GM19397 (cell line): ENCODE results near the gene FASTKD1.

Experiments used
- ATAC-seq: cut with Tn5 transposase; IDR thresholded peaks from one replicate; pipeline ENCODE4 v1.9.1; 2021; ENCODE audit warnings: mild to moderate bottlenecking, moderate library complexity; ENCODE audit not compliant: unreplicated experiment

FASTKD1 gene

DNA sequence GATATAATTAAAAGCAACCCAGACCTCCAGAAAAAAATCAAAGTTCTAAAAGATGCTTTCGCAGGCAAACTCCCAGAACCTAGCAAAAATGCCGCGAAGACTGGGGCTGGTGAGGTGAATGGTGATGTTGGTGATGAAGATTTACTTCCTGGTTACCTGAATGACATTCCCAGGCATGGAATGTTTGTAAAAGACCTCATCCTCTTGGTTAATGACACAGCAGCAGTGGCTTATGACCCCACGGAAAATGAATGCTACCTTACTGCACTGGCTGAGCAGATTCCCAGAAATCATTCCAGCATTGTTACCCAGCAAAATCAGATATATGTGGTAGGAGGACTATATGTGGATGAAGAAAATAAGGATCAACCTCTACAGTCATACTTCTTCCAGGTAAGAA is 63.2 kb downstream of the FASTKD1 start:
- ATAC-seq: no peak

DNA sequence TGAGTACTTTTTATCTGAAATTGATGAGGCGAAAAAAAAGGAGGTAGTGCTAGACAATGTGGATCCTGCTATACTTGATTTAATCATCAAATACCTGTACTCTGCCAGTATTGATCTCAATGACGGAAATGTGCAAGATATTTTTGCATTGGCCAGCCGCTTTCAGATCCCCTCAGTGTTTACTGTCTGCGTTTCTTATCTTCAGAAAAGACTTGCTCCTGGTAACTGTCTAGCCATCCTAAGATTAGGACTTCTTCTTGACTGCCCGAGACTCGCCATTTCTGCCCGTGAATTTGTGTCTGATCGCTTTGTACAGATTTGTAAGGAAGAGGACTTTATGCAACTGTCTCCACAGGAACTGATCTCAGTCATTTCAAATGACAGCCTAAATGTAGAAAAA is 63.7 kb downstream of the FASTKD1 start:
- no peak for ATAC-seq

DNA sequence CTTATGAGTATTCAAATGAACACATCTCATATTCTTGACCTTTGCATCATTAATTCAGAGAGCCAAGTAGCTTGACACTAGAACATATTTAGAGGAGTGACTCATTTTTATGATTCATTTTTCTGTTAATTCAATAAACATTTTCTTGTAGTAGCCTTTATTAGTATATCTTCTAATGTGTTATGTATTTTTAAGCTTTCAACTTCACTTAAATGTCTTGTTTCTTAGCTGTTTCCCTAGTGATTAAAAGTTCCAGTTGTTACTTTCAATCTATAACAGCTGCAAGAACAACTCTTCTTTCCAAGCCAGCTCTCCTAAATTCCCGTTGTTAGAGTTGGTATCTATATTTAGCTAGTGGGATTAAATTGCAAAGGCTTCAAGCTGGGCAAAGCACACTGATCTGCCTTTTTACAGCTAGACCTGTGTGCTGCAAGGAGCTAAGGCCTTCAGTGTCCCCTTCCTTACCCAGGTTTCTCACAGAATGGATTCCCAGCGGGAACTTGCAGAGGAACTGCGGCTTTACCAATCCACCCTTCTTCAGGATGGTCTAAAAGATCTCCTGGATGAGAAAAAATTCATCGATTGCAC is 64.3 kb downstream of the FASTKD1 start, which contains the start of gene KLHL41:
Gene KLHL41, plus strand, starts transcription at position 405 of the 588 bp plus-strand sequence. Its CDS starts 77 bp downstream, at position 482.
- no peak for ATAC-seq

DNA sequence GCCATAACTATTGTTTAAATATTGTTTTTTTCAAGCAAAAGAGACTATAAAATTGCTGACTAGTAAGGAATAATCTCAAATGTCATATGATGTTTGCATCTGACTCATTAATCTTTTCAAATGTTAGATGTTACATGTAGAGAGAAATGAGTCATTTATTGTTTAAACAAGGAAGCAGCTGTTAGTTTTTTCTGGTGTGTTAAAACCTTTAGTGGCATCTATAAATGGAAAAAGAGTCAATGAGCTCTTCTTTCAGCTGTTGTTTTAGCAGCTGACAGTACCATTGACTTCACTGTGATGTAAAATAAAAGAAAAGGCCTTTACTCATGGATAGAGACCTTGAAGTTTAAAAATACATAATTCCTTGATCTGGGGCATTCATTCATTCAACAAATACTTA is 66.0 kb downstream of the FASTKD1 start:
- no peak for ATAC-seq

DNA sequence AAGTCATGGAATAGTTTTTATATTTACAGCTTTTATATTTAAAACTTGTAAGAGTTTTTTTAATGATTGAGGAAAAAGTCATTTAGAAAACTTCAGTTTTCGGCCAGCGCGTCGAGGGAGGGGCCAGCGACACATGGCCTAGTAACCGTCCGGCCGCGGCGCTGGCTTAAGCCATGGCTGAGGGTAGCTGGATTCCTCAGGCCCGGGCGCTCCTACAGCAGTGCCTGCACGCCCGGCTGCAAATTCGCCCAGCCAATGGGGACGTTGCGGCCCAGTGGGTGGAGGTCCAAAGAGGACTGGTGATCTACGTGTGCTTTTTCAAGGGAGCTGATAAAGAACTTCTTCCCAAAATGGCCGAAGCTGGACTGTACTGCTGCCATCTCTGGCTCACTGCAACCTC is 69.0 kb downstream of the FASTKD1 start:
- ATAC-seq: no peak

DNA sequence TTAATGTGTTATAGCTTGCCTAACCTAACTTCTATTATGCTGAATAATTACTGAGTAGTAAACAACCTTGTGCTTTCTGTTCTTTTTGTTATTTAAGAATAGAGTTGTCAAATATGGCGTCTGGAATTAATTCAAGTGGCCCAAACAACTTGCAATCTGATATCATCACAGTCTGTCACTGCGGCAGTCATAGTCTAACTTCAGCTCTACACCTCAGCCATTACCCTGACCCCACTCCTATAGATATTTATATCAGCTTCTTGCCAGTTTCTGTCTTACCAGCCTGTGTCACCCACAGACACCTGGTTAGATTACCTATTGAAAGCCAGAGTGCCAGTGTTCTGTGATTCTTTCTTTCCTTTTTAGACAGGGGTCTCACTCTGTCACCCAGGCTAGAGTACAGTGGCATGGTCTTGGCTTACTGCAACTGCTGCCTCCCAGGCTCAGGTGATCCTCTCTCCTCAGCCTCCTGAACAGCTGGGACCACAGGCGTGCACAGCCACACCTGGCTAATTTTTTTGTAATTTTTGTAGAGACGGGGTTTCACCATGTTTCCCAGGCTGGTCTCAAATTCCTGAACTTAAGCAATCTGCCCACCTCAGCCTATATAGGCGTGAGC is 78.2 kb downstream of the FASTKD1 start:
- no peak for ATAC-seq

DNA sequence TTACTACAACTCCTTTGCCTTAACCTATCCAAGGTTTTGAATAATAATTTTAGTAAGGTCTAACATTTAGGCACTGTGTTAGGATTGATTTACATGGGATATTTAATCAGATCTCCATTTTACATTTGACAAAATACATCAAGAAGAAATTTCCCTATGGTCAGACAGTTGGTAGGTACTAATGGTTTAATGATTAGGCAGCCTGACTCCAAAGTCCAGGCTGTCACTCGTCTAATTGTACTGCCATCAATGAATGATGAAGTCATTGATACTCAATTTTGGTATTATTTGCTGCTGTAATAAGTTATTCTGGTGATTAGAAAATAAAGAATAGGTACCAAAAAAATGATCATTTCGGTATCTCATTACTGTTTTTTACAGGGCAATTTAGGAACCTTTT is 80.3 kb downstream of the FASTKD1 start:
- no peak for ATAC-seq

DNA sequence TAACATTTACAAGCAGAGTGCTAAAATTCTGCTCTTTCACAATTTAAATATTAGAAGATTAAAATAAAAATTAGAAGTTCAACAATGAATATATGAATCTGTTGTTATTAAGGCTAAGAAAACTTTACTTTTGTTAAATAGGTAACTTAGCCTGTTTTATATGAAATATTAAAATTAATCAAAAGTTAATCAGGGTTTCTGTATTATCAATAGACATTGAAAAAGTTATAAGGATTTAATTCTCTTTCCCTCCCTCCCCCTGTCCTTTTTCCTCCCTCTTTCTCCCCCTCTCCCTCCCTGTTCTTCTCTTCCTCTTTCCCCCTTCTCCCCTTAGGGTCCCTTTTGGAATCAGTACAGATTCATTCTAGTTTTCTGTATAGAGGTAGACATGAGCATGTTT is 82.3 kb downstream of the FASTKD1 start:
- ATAC-seq: no peak

DNA sequence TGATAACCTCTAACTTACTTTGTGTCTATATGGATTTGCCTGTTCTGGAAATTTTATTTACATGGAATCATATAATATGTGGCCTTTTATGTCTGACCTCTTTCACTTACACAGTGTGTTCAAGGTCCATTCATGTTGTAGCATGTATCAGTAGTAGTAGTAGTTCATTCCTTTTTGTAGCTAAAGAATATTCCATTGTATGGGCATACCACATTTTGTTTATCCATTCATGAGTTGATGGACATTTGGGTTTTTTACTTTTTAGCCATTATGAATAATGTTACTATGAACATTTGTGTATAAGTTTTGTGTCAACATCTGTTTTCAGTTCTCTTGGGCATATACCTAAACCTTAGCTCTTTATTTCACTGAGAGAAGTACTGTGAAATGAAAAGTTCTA is 82.8 kb downstream of the FASTKD1 start:
- no peak for ATAC-seq

DNA sequence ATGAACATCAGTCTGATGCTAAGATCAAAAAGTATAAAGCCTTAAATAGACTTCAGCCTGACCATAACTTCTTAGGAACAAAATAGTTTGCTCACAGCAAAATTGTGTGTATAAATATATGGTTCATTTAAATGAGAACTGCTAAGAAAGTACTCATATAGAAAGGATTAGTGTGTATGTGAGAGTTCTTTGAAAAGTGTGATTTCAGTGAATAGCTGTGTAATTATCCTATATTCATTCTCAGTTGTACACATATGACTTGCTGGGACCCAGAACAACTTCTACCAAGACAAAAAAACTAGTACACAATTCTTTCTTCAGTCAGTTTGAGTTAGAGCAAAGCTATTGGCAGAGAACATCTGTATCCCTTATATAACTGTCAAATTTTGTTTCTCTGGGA is 87.2 kb downstream of the FASTKD1 start:
- ATAC-seq: no peak

DNA sequence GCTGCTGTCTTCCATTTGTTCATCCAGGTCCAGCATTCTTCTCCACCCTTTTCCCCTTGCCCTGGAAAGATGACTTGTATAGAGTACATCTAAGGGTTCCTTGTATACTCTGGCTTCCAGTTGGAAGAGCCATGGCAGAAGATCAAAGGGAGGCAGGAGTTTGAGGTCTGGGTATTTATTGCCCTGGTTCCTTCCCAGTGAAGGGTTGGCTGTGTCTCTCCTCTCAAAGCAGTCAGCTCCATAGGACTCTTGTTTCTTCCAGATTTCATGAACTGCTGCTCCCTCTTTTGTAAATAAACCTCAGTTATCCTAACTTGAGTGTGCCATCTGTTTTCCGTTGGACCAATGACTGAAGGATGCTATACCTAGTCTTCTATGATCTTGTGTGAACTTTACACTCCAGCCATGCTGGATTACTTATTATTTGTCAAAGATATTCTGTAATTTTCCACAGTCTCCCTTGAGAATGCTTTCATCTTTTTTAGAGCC is 88.0 kb downstream of the FASTKD1 start:
- ATAC-seq: no peak

DNA sequence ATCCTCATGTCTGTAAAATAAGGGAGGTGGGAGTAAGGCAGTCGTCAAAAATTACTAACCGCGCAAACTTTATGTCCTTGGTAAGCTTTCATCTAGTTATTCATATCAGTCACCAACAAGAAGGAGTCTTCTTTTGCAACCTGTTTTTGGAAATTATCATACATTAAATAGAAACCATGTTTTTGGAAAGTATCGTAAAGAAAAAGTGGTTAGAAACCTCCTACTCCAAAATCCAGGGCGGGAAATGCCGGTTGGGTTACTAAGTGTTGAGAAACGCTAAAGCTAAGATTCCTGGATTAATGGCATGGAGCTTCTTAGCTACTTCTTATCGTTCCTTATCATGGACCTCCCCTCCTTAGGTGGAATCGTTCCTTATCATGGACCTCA is 93.6 kb downstream of the FASTKD1 start:
- ATAC-seq: no peak
